GM19025 (cell line): ENCODE results near the gene PIEZO2.

ENCODE experiments used
- ATAC-seq: cut with Tn5 transposase; IDR thresholded peaks from one replicate; pipeline ENCODE4 v1.9.1; 2021; ENCODE audit warnings: mild to moderate bottlenecking, low read depth, moderate library complexity; ENCODE audit not compliant: unreplicated experiment

Gene PIEZO2

DNA sequence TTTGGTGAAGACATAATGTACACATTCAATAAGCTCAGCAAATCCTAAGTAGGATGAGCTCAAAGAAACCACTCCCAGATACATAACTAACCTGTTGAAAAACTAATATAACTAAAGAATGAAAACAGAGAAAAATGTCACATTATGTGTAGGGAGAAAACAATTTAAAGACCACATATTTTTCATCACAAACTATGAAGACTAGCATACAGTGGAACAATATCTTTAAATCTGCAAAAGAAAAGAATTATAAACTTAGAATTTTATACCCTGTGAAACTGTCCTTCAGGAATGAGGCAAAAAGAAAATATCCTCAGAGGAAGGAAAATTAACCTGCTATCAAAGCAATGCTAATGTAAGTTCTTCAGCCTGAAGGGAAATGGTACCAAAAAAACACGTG, 151.5 kb downstream of the PIEZO2 start:
- ATAC-seq = no peak

DNA sequence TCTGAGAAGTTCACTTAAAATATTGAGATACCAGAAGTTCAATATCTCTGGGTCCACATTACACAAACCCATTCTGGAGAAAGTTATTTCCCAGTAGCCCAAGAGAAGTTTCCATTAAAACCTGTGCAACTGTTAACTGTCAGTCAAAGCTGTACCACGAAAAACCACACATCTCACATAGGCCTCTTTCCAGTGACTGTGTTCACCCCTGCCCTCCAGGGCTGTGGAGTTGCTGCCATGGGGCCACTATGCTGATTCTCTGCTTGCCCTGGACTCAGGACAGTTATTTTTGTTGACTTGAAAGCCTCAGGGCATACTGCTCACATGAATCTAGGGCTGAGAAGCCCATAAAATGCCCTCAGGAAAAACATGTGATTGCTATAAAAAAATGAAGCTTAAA, 153.8 kb downstream of the PIEZO2 start:
- ATAC-seq = no peak

- no peak for ATAC-seq
Measured at GRCh38 chr18:10989486-10989885, 159.9 kb downstream of the PIEZO2 start.

GRCh38 chr18:10985689-10986088, 163.7 kb downstream of the PIEZO2 start:
- ATAC-seq = no peak

DNA sequence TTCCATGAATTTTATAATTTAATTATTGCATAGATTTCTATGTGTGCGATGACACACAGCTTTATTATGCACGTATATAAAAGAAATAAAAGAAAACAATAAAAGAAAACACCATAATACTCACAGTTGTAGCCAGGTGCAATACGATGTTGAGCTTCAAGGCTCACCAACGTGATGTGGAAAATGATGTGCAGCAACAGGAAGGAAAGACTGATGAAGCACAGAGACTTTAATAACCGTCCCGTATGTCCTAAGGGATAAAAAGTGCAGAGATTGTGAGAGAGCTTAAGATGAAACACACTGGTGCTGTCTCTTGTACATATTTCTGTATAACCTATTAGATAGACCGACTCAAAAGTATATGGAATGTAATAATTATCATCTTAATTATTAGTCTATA, 170.0 kb downstream of the PIEZO2 start:
- ATAC-seq = no peak

GRCh38 chr18:10977042-10977441, 172.3 kb downstream of the PIEZO2 start:
- ATAC-seq = no peak

DNA sequence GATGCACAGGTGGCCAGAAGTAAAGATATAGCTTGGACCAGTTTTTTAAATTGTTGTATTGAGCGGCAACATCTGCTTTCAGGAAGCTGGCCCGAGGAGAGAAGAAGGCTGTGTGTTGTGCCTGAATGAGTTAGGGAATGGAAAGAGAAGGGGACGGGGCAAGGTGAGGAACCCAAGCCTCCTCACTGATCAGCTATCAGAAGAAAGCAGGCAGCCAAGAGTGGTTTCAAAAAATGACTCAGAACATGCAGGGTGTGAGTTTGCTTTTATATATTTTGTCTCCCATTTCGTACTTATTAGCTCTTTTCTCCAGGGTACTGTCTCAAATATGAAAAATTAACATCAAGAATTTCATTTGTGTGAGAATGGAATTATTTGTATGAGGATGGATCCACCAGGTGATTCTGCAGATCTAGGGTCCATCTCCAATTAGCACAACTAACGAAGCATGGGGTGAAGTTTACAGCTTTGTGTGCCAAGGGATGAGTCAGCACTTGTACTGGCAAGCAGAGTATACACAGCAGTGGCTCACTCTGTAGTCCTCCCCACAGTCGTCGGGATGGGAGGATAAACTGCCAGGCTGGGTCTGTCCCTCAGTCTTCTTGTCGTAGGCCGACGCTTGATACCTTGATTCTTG, 175.7 kb downstream of the PIEZO2 start:
- no peak for ATAC-seq

- ATAC-seq = no peak
Measured at GRCh38 chr18:10971717-10972116, 177.7 kb downstream of the PIEZO2 start.

DNA sequence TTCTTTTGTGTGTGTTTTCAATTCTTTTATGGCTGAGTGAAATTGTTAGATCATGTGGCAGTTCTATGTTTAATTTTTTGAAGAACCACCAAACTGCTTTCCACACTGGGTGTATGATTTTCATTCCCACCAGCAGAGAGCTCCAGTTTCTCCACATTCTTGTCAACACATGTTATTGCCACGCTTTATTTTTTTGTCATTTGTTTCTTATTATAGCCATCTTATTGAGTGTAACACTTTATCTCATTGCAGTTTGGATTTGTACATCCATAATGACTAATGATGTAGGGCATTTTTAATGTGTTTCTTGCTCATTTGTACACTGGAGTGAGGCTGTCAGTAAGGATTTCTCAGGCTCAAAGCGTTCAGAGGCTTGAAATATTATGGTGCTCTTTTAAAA, 184.2 kb downstream of the PIEZO2 start:
- no peak for ATAC-seq

GRCh38 chr18:10953672-10954071, 195.7 kb downstream of the PIEZO2 start:
- no peak for ATAC-seq

DNA sequence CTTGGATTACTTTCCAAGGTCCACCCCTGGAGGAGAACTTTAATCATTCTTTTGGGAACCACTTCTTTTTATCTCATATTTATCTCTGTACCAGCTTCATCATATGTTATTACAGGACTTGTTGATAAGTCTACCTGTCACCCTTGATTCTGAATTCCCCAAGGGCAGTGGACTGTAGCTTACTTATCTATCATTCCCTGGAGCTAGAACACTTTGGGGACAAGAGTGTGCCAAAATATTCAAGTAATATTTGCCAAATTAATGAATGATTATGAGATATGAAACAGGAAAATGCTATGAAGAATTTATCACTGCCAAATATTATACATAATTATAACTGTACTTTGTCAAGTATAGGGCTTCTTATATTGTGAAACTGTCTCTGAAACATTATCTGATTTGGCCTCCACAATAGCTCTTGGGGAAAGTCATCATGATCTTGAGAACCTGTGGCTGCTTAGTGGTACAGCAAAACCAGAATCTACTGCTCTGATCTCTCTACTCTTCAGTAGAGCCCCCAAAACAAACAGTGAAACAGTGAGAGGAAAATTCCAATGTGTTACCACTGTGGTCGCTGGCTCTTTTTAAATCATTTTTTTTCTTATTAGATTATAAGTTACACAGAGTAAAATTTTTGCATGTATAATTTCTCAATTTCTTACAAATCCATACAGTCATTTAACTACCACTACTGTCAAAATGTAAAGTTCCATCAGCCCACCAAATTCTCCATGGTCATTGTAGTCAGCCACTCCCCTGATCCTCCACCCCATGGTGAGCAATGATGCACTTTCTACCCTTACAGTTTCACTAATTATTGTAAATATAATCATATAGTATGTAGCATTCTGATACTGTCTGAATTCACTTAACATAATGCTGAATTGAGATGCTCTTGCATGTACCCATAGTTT, 197.5 kb downstream of the PIEZO2 start:
- no peak for ATAC-seq

GRCh38 chr18:10950876-10951630, 198.3 kb downstream of the PIEZO2 start:
- no peak for ATAC-seq

GRCh38 chr18:10950080-10950875, 199.1 kb downstream of the PIEZO2 start:
- ATAC-seq = no peak

GRCh38 chr18:10949655-10950054, 199.7 kb downstream of the PIEZO2 start:
- no peak for ATAC-seq

DNA sequence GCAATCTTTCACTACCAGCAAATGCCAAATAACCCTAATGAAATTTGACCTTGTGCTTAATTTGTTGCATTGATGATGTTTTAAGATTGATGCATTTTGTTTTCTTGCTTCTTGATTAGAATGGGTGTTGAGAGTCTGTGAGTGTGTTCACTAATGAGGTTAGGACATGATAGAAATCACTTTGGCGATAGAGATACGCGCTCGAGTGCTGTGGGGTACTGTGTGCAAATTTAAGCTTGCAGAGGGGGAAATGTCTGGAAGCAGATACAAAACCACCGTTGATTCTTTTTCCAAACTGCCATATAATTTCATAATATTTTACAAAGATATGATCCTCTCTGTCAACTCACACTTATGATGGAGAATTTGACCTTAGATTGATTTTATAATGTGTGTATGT, 200.9 kb downstream of the PIEZO2 start:
- no peak for ATAC-seq

DNA sequence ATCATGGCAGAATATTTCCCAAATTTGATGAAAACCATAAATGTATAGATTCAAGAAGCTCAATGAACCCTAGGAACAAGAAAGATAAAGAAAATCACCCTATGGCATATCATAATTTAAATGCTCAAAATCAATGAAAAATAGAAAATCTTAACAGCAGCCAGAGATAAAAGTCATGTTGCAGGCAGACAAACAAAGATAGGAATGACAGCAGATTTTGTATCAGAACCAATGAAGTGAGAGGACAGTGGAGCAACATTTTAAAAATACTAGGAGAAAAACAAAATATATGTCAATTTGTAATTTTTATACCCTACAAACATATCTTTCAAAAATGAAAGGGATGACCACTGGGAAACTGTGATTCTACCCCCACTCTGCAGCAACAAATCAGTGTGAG, 203.3 kb downstream of the PIEZO2 start:
- no peak for ATAC-seq

DNA sequence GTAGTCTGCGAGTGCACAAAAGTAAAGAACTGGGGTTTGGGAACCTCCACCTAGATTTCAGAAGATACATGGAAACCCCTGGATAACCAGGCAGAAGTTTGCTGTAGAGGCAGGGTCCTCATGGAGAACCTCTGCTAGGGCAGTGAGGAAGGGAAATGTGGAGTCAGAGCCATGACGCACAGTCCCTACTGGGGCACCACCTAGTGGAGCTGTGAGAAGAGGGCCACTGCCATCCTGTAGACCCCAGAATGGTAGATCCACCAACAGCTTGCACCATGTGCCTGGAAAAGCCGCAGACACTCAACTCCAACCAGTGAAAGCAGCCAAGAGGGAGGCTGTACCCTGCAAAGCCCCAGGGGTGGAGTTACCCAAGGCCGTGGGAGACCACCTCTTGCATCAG, 206.4 kb downstream of the PIEZO2 start:
- ATAC-seq = no peak

DNA sequence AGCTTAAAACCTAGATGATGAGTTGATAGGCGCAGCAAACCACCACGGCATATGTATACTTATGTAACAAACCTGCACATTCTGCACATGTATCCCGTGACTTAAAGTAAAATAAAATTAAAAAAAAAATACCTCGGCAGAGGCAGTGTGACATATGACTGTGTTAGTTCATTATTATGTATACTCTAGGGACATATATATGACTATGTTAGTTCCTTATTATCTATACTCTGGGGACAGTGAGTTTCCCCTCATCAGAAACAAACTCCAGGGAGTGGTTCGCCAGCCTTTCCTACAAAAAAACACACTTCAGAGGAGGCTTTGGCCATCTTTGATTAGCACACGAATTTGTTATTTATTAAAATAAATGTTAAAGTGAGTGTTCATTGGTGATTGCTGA, 209.5 kb downstream of the PIEZO2 start:
- ATAC-seq = no peak

DNA sequence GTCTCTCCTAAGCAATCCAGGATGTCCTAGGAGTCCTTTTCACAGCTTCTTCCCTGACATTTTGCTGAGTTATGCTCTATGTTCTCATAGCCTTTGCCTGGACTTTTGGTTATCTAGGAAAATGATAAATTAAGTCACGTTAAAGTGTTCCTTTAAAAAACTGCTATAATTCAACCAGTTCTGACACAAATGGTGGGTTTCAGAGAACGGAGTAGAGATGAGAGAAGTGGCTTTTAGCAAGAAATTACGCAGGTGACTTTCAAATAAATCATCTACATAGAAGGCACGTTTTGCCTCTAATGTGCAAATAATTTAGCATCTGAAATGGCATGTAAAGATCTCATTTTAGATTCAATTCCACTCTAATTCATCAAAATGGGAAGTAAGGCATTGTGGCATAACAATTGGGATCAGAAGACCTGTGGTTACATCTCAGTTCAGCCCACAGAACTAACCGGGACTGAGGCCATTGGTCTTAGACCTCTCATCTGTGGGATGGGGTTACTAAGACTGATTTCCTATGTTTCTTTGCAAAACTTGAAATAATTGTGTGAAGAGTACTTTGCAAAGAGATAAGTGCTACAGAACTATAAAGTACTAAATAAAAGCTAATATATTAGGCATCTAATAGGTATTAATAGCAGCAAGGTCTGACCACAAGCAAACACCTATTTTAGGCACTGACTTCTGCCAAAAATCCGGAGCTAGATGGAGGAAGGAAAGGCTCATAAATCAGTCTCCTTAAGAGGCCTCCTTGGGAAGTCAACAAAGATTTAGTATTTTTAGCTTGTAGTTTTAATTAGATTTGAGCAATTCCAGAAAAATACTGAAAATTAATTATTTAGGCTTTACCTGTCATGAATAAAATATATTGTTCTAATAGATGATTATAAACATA, 211.4 kb downstream of the PIEZO2 start:
- no peak for ATAC-seq
